K562 (cell line): Measurements from ENCODE around the gene RIN3. TPM values are rescaled to one million over a fixed set of nuclear protein-coding genes. Genes with fewer than 3 reads are reported as not detected.

Experiments used
- ATAC-seq: fragments of 200-7000 bp; cut with Tn5 transposase; 3 replicates; pipeline ENCODE4 v1.9.1; 2020; ENCODE audit warnings: moderate library complexity
- BruUV-seq: library from RNA; stranded (reverse); fragments of 400-500 nt; replicated peaks from 2 replicates; lab custom pipeline; 2021; lab: Mats Ljungman, UMichigan
- CTCF ChIA-PET: fragments of 300-600 bp; formaldehyde crosslinking; extraction: SDS; loops from one replicate; lab custom pipeline; 2021; ENCODE audit warnings: low intra/inter-chr PET ratio; lab: Yijun Ruan, JAX
- POLR2A ChIA-PET: fragments of 300-600, 350-650 bp; sonication (Branson Sonifier 250); formaldehyde crosslinking; extraction: SDS; loops from one replicate; lab custom pipeline; 2021; ENCODE audit warnings: antibody characterized with exemption, inconsistent platforms; lab: Yijun Ruan, JAX
- DNase-seq, 4 experiments: peaks; one replicate each; pipeline versions ENCODE4 v3.0.0 to v3.0.0-alpha.2; 2011 to 2018; ENCODE audit warnings: low spot score in 3 of 4, mixed read lengths in 3 of 4; ENCODE audit errors: extremely low read depth in 1 of 4
- FAIRE-seq: peaks from 2 replicates; lab custom pipeline; 2011; peaks lifted over from hg19 to GRCh38; lab: Jason Lieb, UNC
- H2AFZ ChIP-seq: 2 replicates; pipeline ENCODE4 v1.6.0; 2011; ENCODE audit warnings: low read depth, low read length, control low read depth, inconsistent platforms
- H3K27ac ChIP-seq: fragments of 200-600 bp; 3 replicates; pipeline ENCODE4 v1.8.0; 2011; ENCODE audit warnings: low read depth, mild to moderate bottlenecking, control low read depth, inconsistent platforms, low read length, moderate library complexity, mixed read lengths; ENCODE audit errors: extremely low read depth
- H3K27me3 ChIP-seq, 2 experiments: fragments of 300-600 bp in 1 of 2; 2 replicates in 1 of 2; 3 replicates in 1 of 2; pipeline versions ENCODE4 v1.6.0 to v1.8.0; 2011; ENCODE audit warnings: inconsistent platforms in 2 of 2, low read length in 2 of 2, mild to moderate bottlenecking in 1 of 2, mixed read lengths in 1 of 2, moderate library complexity in 1 of 2; ENCODE audit not compliant: control insufficient read depth in 2 of 2, insufficient read depth in 2 of 2
- H3K36me3 ChIP-seq: fragments of 300-600 bp; 3 replicates; pipeline ENCODE4 v1.8.0; 2011; ENCODE audit warnings: mild to moderate bottlenecking, low read length, inconsistent platforms; ENCODE audit not compliant: control insufficient read depth, insufficient read depth
- H3K4me1 ChIP-seq, 2 experiments: fragments of 200-600 bp in 1 of 2; replicated peaks in 1 of 2; 2 replicates in 1 of 2; 3 replicates in 1 of 2; pipeline versions ENCODE4 v1.5.1 to v1.8.0; 2011; ENCODE audit warnings: inconsistent platforms in 2 of 2, low read length in 2 of 2, mild to moderate bottlenecking in 1 of 2, mixed read lengths in 1 of 2, moderate library complexity in 1 of 2; ENCODE audit not compliant: control insufficient read depth in 2 of 2, insufficient read depth in 2 of 2
- H3K4me2 ChIP-seq: 2 replicates; pipeline ENCODE4 v1.6.1; 2011; ENCODE audit warnings: low read length, control low read depth, inconsistent platforms, mixed read lengths; ENCODE audit not compliant: insufficient read depth
- H3K4me3 ChIP-seq: fragments of 200-600 bp; sonication (generic), shearing (Covaris generic); 2 replicates; pipeline ENCODE4 v1.5.1; 2016; ENCODE audit warnings: control low read depth, inconsistent platforms
- H3K79me2 ChIP-seq: fragments of 200-600 bp; 3 replicates; pipeline ENCODE4 v1.8.0; 2011; ENCODE audit warnings: low read length, inconsistent platforms; ENCODE audit not compliant: control insufficient read depth, insufficient read depth
- H3K9ac ChIP-seq, 2 experiments: 2 replicates each; pipeline versions ENCODE4 v1.6.0 to v1.6.1; 2011; ENCODE audit warnings: low read depth in 2 of 2, low read length in 2 of 2, control low read depth in 1 of 2, inconsistent platforms in 1 of 2, mild to moderate bottlenecking in 1 of 2, mixed read lengths in 1 of 2; ENCODE audit not compliant: insufficient read depth in 1 of 2
- H3K9me1 ChIP-seq: one replicate; pipeline ENCODE4 v1.6.0; 2011; ENCODE audit warnings: inconsistent platforms, mild to moderate bottlenecking, low read length, moderate library complexity; ENCODE audit not compliant: control insufficient read depth, insufficient read depth
- H3K9me3 ChIP-seq: replicated peaks from 2 replicates; pipeline ENCODE4 v1.5.1; 2011; ENCODE audit warnings: low read depth, low read length, inconsistent platforms; ENCODE audit not compliant: control insufficient read depth, insufficient read depth
- H4K20me1 ChIP-seq: replicated peaks from 2 replicates; pipeline ENCODE4 v1.6.1; 2011; ENCODE audit warnings: low read length, inconsistent platforms, mixed read lengths; ENCODE audit not compliant: control insufficient read depth, insufficient read depth
- BRF1 ChIP-seq: IDR thresholded peaks from 3 replicates; pipeline ENCODE4 v1.6.1; 2011; ENCODE audit warnings: borderline replicate concordance, mild to moderate bottlenecking; ENCODE audit not compliant: insufficient read length; ENCODE audit errors: extremely low read depth
- FOXK2 ChIP-seq, 2 experiments: fragments of 450-650 bp; IDR thresholded peaks in 1 of 2; conservative IDR thresholded peaks in 1 of 2; 2 replicates each; pipeline ENCODE4 v1.6.1; 2016; ENCODE audit warnings: low read depth in 2 of 2, mild to moderate bottlenecking in 1 of 2
- LCOR ChIP-seq: sonication (generic); formaldehyde crosslinking; IDR thresholded peaks from 2 replicates; pipeline ENCODE4 v1.8.0; 2022; ENCODE audit warnings: mild to moderate bottlenecking, missing genetic modification reagents
- MBD2 ChIP-seq: sonication (generic); IDR thresholded peaks from 2 replicates; pipeline ENCODE4 v1.6.1; 2016; ENCODE audit warnings: low read depth, borderline replicate concordance
- TAF15 ChIP-seq: fragments of 200-400 bp; formaldehyde crosslinking; IDR thresholded peaks from 2 replicates; pipeline ENCODE4 v1.6.1; 2017; ENCODE audit warnings: mild to moderate bottlenecking, low read depth, low read length, moderate library complexity
- ZFP36 ChIP-seq: fragments of 150-350 bp; IDR thresholded peaks from 2 replicates; pipeline ENCODE4 v1.6.1; 2018; ENCODE audit warnings: low read length, low read depth; ENCODE audit not compliant: partially characterized antibody
- ZNF41 ChIP-seq: fragments of 250-450 bp; sonication (Bioruptor Pico); conservative IDR thresholded peaks from 2 replicates; pipeline ENCODE4 v1.4.0; 2020; ENCODE audit warnings: mild to moderate bottlenecking
- ZNF644 ChIP-seq: fragments of 200-800 bp; sonication (Bioruptor generic); IDR thresholded peaks from 2 replicates; pipeline ENCODE4 v1.6.1; 2016; ENCODE audit warnings: low read depth, missing genetic modification characterization, missing compliant biosample characterization
- ZNF655 ChIP-seq: fragments of 250-450 bp; sonication (Bioruptor Pico); IDR thresholded peaks from 2 replicates; pipeline ENCODE4 v1.5.0; 2021
- WGBS: fragments of 100-300 bp; shearing (Covaris generic); methylation state at CpG from one replicate; pipeline ENCODE4 v1.1.6; 2016; ENCODE audit warnings: low coverage, mixed read lengths; ENCODE audit not compliant: insufficient coverage; ENCODE audit errors: missing lambda C conversion rate; 5-methylcytosine and 5-hydroxymethylcytosine counted together
- in situ Hi-C: fragments of 300-500 bp; cut with MboI; formaldehyde crosslinking; loops from 4 replicates; pipeline ENCODE4 v1.15.0; 2018; ENCODE audit warnings: inconsistent platforms, mixed read lengths
- intact Hi-C: fragments of 100-400 bp; cut with micrococcal nuclease; formaldehyde crosslinking; loops from 2 replicates; pipeline ENCODE4 v1.14.2; 2022
- polyA plus RNA-seq, 8 experiments: library from polyadenylated mRNA; depleted of rRNA in 4 of 8; stranded (reverse) in 5 of 8; unstranded in 3 of 8; fragments of >200 nt; fragmentation: Nextera tagmentation in 2 of 8; fragmentation: Illumina TruSeq in 1 of 8; extraction: Ambion mirVana in 2 of 8; extraction: Trizol in 1 of 8; gene quantifications; 2 replicates each; pipeline versions ENCODE4 v1.2.1 to v1.2.3, GENCODE V29; 2011 to 2014; ENCODE audit warnings: inconsistent platforms in 1 of 8, missing spikeins in 1 of 8
- total RNA-seq, 7 experiments: library from RNA; depleted of rRNA in 6 of 7; stranded (reverse); fragments of >200 nt in 6 of 7; fragmentation: Illumina TruSeq in 2 of 7; extraction: Trizol in 2 of 7; gene quantifications; 2 replicates each; pipeline versions ENCODE4 v1.2.1 to v1.2.3, GENCODE V29; 2011 to 2021; ENCODE audit warnings: low replicate concordance in 1 of 7

The RIN3 gene
- total and polyA plus RNA-seq, 9 of the 15 experiments (the other 6 are each of a cell fraction or from before 2014, with no cell fraction given) = 0.01 to 0.49 (median 0.08) TPM; not detected in 5

- H3K9me1 ChIP-seq = peaks cover 3% of the 10 kb centered on the region
- DNase-seq = no peak
- no peaks in the 10 kb centered on the region for H3K9me3 ChIP-seq
- H3K9ac ChIP-seq = no peak overlapping the region
- in situ Hi-C loops (no loop called here), intact Hi-C loops (no loop called here)
- H3K4me2 ChIP-seq = no peak overlapping the region
- no peak for TF ChIP-seq MBD2
- TF ChIP-seq ZFP36 = peak; percentile 26
- no peak overlapping the region for H3K27ac ChIP-seq
- ChIA-PET CTCF (no interaction called here), POLR2A (no interaction called here)
- 4% methylated on average over 7 of the region's 9 CpGs for WGBS
- H3K27me3 ChIP-seq = peaks cover 0 to 12% of the 10 kb centered on the region in 2 experiments; a peak in 1 of 5 replicates
- no peak for ATAC-seq
- no peak overlapping the region for H2AFZ ChIP-seq
- no peaks in the 10 kb centered on the region for H4K20me1 ChIP-seq
- no peaks in the 10 kb centered on the region for H3K36me3 ChIP-seq
- H3K4me3 ChIP-seq = no peak overlapping the region
- H3K79me2 ChIP-seq = no peaks in the 10 kb centered on the region
- H3K4me1 ChIP-seq = no peaks in the 10 kb centered on the region; a peak in 3 of 5 replicates
- FAIRE-seq = no peak
- no TSS peak for BruUV-seq
Observed at GRCh38 chr14:92670643-92671366, 157.2 kb downstream of the RIN3 start.

- FAIRE-seq = no peak
- H3K9ac ChIP-seq = no peak overlapping the region
- intact Hi-C loops (no loop called here), in situ Hi-C loops (no loop called here)
- H4K20me1 ChIP-seq = no peaks in the 10 kb centered on the region
- H3K4me1 ChIP-seq = no peaks in the 10 kb centered on the region; a peak in 1 of 5 replicates
- H3K27ac ChIP-seq = no peak overlapping the region
- peaks cover 0 to 12% of the 10 kb centered on the region in 2 experiments; a peak in 1 of 5 replicates for H3K27me3 ChIP-seq
- no peaks in the 10 kb centered on the region for H3K79me2 ChIP-seq
- H2AFZ ChIP-seq = no peak overlapping the region
- no peak overlapping the region for H3K4me2 ChIP-seq
- no peak for DNase-seq
- H3K4me3 ChIP-seq = no peak overlapping the region
- BruUV-seq = no TSS peak
- H3K9me1 ChIP-seq = no peaks in the 10 kb centered on the region
- no peak for ATAC-seq
- POLR2A ChIA-PET = interaction anchor here (0.6 to 0.8 kb wide), 2 partner anchors 45 to 462 kb away, joined by 3 read pairs; no protein-coding TSS in a partner anchor
- no peaks in the 10 kb centered on the region for H3K9me3 ChIP-seq
- 5% methylated on average over 19 of the region's 19 CpGs for WGBS
- CTCF ChIA-PET = no interaction called here
- H3K36me3 ChIP-seq = no peaks in the 10 kb centered on the region
- no peak for TF ChIP-seq ZNF655 (CRISPR knock-in tag)
- no peak for TF ChIP-seq TAF15
- TF ChIP-seq FOXK2 (conservative IDR thresholded peaks at IDR 0.05 in 1 of 2, IDR thresholded peaks at IDR 0.05 in 1 of 2; ENCODE audit: low read depth in 2 of 2) = no peak
- no peak for TF ChIP-seq ZNF41 (CRISPR knock-in tag)
- no peak for TF ChIP-seq LCOR (CRISPR knock-in tag)
- no peak for TF ChIP-seq BRF1
- no peak for TF ChIP-seq ZNF644 (tag)
Observed at GRCh38 chr14:92673601-92674150, 160.1 kb downstream of the RIN3 start.
